Measurements from ENCODE around the gene NUS1. TPM values are rescaled to one million over a fixed set of nuclear protein-coding genes. Genes with fewer than 3 reads are reported as not detected.
"Not testable (repeated sequence)": the region's sequence is repeated elsewhere in the genome, so short reads cannot be mapped to it uniquely, and the experiment has no call there.

The NUS1 gene
- total RNA-seq, 1 donor from 2014 or later = 37.7 TPM

DNA sequence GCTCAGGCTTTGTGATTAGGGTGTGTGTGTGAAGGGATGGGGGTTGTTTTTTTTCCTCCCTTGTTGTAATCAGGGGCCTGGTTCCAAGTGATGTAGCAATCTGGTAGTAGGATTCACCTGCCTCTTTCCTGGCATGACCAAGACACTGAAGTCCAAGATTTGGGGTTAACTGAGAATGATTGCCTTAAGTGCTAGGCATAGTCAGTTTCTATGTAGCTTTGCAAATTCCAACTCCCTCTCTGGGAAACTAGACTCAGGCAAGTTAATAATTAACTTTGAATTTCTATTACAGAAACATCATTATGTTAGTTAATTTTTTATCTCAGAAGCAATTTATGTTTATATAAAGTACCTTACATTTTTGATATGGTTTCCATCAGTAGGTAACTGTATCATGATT is 43.6 kb downstream of the NUS1 start:
- no peak for DNase-seq

DNA sequence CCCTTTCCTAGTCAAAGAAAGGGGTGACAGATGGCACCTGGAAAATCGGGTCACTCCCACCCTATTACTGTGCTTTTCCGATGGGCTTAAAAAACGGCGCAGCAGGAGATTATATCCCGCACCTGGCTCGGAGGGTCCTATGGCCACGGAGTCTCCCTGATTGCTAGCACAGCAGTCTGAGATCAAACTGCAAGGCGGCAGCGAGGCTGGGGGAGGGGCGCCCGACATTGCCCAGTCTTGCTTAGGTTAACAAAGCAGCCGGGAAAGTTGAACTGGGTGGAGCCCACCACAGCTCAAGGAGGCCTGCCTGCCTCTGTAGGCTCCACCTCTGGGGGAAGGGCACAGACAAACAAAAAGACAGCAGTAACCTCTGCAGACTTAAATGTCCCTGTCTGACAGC is 46.3 kb downstream of the NUS1 start:
- not testable (repeated sequence) for DNase-seq

- peak; percentile 4 for DNase-seq
Measured at GRCh38 chr6:117728626-117729025, 53.4 kb downstream of the NUS1 start.

- DNase-seq = no peak
Measured at GRCh38 chr6:117729613-117730012, 54.3 kb downstream of the NUS1 start.

DNA sequence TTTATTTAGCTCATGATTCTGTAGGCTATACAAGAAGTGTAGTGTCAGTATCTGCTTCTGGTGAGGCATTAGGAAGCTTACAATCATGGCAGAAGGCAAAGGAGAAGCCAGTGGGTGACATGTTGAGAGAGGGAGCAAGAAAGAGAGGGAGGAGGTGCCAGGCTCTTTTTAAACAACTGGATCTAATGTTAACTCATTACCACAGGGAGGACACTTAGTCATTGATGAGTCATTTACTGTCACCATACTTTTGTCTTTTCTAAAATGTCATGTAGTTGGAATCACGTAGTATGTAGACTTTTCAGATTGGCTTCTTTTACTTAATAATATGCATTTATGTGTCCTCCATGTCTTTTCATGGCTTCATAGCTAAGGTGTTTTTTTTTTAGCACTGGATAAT is 58.1 kb downstream of the NUS1 start:
- DNase-seq = no peak

- no peak for DNase-seq
Measured at GRCh38 chr6:117739869-117740268, 64.6 kb downstream of the NUS1 start.

DNA sequence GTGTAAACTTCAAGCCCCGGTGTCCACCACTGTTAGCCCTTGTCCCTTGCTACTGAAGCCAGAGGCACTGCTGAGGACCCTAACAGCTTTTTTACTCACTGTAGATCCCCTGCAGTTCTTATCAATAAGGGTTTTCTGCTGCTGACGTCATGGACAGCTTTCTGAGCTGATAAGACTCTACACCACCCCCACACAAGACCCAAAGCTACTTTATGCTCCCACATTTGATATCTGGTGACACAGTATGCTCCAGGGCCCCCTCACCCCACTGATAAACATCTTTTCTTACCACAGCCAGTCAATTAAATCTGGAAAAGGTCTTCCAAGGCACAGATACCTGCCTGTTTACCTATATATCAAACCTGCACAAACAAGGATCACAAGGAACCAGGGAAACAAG is 65.3 kb downstream of the NUS1 start:
- DNase-seq = no peak

- not testable (repeated sequence) for DNase-seq
Measured at GRCh38 chr6:117750675-117751074, 75.4 kb downstream of the NUS1 start.

Other genes starting within 250 kb of the NUS1 start
- gene ROS1, start 249.5 kb upstream of the NUS1 start, total RNA-seq = under 0.01 TPM
- 15.3 TPM for gene DCBLD1, start 192.8 kb upstream of the NUS1 start, total RNA-seq
- gene GOPC, start 73.0 kb upstream of the NUS1 start, total RNA-seq = 83.8 TPM
- gene SLC35F1, start 231.8 kb downstream of the NUS1 start, total RNA-seq = 112 TPM